CD4-positive, CD25-positive, alpha-beta regulatory T cell (primary cell): ENCODE measurements around the gene METTL6. TPM values are rescaled to one million over a fixed set of nuclear protein-coding genes. Genes with fewer than 3 reads are reported as not detected.

Source experiments
- ATAC-seq, 2 donors: fragments of 150-1000 bp; cut with Tn5 transposase; one replicate each; pipeline ENCODE4 v1.10.0; 2021; ENCODE audit warnings: low read depth in 2 of 2, moderate number of reproducible peaks in 2 of 2, moderate library complexity in 1 of 2
- DNase-seq, 3 donors: peaks; one replicate each; pipeline versions ENCODE4 v3.0.0 to v3.0.0-alpha.2; 2012 to 2022; ENCODE audit warnings: mixed read lengths in 1 of 3
- H3K27ac ChIP-seq: one replicate; pipeline ENCODE4 v1.7.0; 2013; ENCODE audit warnings: mild to moderate bottlenecking, low read length; ENCODE audit not compliant: insufficient read depth, poor library complexity, severe bottlenecking
- H3K27me3 ChIP-seq: one replicate; pipeline ENCODE4 v1.7.0; 2013; ENCODE audit warnings: low read length; ENCODE audit not compliant: control insufficient read depth, insufficient read depth
- H3K36me3 ChIP-seq: one replicate; pipeline ENCODE4 v1.7.0; 2013; ENCODE audit warnings: mild to moderate bottlenecking, low read length, moderate library complexity; ENCODE audit not compliant: control insufficient read depth, insufficient read depth
- H3K4me1 ChIP-seq: 2 replicates; pipeline ENCODE4 v1.7.0; 2013; ENCODE audit warnings: mild to moderate bottlenecking, low read length; ENCODE audit not compliant: insufficient read depth, control insufficient read depth, poor library complexity, severe bottlenecking
- H3K4me3 ChIP-seq: one replicate; pipeline ENCODE4 v1.7.0; 2013; ENCODE audit warnings: low read depth, mild to moderate bottlenecking, low read length, moderate library complexity
- H3K9me3 ChIP-seq, 2 experiments: 1 replicate in 1 of 2; 2 replicates in 1 of 2; pipeline ENCODE4 v1.7.0; 2013; ENCODE audit warnings: low read length in 2 of 2, mild to moderate bottlenecking in 1 of 2, moderate library complexity in 1 of 2; ENCODE audit not compliant: control insufficient read depth in 2 of 2
- H3K27ac Mint-ChIP-seq, 3 donors: one replicate each; pipeline ENCODE4 v1.8.0; 2020 to 2022; ENCODE audit warnings: mild to moderate bottlenecking in 3 of 3, mixed read lengths in 3 of 3, moderate library complexity in 2 of 3
- H3K27me3 Mint-ChIP-seq: one replicate; pipeline ENCODE4 v1.8.0; 2022; ENCODE audit warnings: mild to moderate bottlenecking, mixed read lengths
- H3K36me3 Mint-ChIP-seq: one replicate; pipeline ENCODE4 v1.8.0; 2020; ENCODE audit warnings: mixed read lengths
- H3K4me1 Mint-ChIP-seq, 4 donors: one replicate each; pipeline ENCODE4 v1.8.0; 2020 to 2022; ENCODE audit warnings: mixed read lengths in 4 of 4, mild to moderate bottlenecking in 1 of 4
- H3K4me3 Mint-ChIP-seq, 4 donors: one replicate each; pipeline ENCODE4 v1.8.0; 2020 to 2022; ENCODE audit warnings: mild to moderate bottlenecking in 4 of 4, mixed read lengths in 4 of 4, moderate library complexity in 3 of 4
- H3K9me3 Mint-ChIP-seq, 7 donors: one replicate each; pipeline ENCODE4 v1.8.0; 2020 to 2022; ENCODE audit warnings: mixed read lengths in 7 of 7, mild to moderate bottlenecking in 3 of 7, moderate library complexity in 2 of 7
- polyA plus RNA-seq, 4 donors: library from polyadenylated mRNA; unstranded; fragments of 300-500 nt; fragmentation: Illumina TruSeq; gene quantifications; one replicate each; pipeline ENCODE4 v1.2.3, GENCODE V29; 2021
- total RNA-seq: library from RNA; stranded (reverse); gene quantifications from one replicate; pipeline ENCODE4 v1.2.3, GENCODE V29; 2022

Gene METTL6
- total RNA-seq (9.4 TPM), polyA plus RNA-seq (10 to 100 TPM; 10.9 to 18.0 (median 16.1) TPM)

- peak within 1 kb of the TSS; percentile 82 for H3K27ac ChIP-seq
- H3K36me3 ChIP-seq, result peaks cover 33% of the 10 kb centered on the region
- H3K4me3 Mint-ChIP-seq, result peak within 1 kb of the TSS; percentile 92 to 100 (median 98)
- ATAC-seq (peak; percentile 83 to 84), DNase-seq (peak; percentile 83 to 91 (median 87))
- H3K9me3 ChIP-seq, result no peaks in the 10 kb centered on the region
- peaks cover 31% of the 10 kb centered on the region for H3K36me3 Mint-ChIP-seq
- peaks cover 61% of the 10 kb centered on the region for H3K4me1 ChIP-seq
- H3K27me3 ChIP-seq, result no peaks in the 10 kb centered on the region
- H3K27ac Mint-ChIP-seq, result peak within 1 kb of the TSS; percentile 96 to 99 (median 97)
- H3K27me3 Mint-ChIP-seq, result no peaks in the 10 kb centered on the region
- peaks cover 34 to 81% (median 54%) of the 10 kb centered on the region in 4 donors for H3K4me1 Mint-ChIP-seq
- peak within 1 kb of the TSS; percentile 97 for H3K4me3 ChIP-seq
- H3K9me3 Mint-ChIP-seq, result no peaks in the 10 kb centered on the region
Measured at GRCh38 chr3:15427182-15427880, at the start of gene METTL6, which contains the start of gene EAF1. METTL6 (minus strand) TSS chr3:15427544; CDS start chr3:15426511, 1,033 bp downstream. EAF1 (plus strand) TSS chr3:15427598; CDS start chr3:15427780, 182 bp downstream.

GRCh38 chr3:15476378-15476777, 49.0 kb upstream of the METTL6 start:
- no peak for ATAC-seq
- no peak overlapping the region for H3K27ac Mint-ChIP-seq

GRCh38 chr3:15475161-15475560, 47.8 kb upstream of the METTL6 start:
- H3K4me3 ChIP-seq, result no peak overlapping the region
- H3K27ac ChIP-seq, result no peak overlapping the region
- no peaks in the 10 kb centered on the region for H3K9me3 ChIP-seq
- no peak overlapping the region for H3K4me3 Mint-ChIP-seq
- H3K27me3 Mint-ChIP-seq, result peaks cover 4% of the 10 kb centered on the region
- DNase-seq (no peak), ATAC-seq (no peak)
- no peaks in the 10 kb centered on the region for H3K9me3 Mint-ChIP-seq
- peaks cover 8% of the 10 kb centered on the region for H3K36me3 Mint-ChIP-seq
- H3K27me3 ChIP-seq, result no peaks in the 10 kb centered on the region
- H3K27ac Mint-ChIP-seq, result no peak overlapping the region
- no peaks in the 10 kb centered on the region for H3K4me1 ChIP-seq
- H3K36me3 ChIP-seq, result no peaks in the 10 kb centered on the region
- H3K4me1 Mint-ChIP-seq, result peaks cover 0 to 2% (median 0%) of the 10 kb centered on the region in 4 donors

More at GRCh38 chr3:15476378-15476777, 49.0 kb upstream of the METTL6 start:
- H3K27ac ChIP-seq, result no peak overlapping the region
- no peaks in the 10 kb centered on the region for H3K27me3 ChIP-seq
- Mint-ChIP-seq H3K9me3 (peaks cover 0 to 4% (median 0%) of the 10 kb centered on the region in 7 donors), H3K27me3 (peaks cover 4% of the 10 kb centered on the region), H3K4me1 (no peaks in the 10 kb centered on the region), H3K4me3 (no peak overlapping the region), H3K36me3 (peaks cover under 1% of the 10 kb centered on the region)
- H3K9me3 ChIP-seq, result no peaks in the 10 kb centered on the region
- H3K4me1 ChIP-seq, result no peaks in the 10 kb centered on the region
- H3K36me3 ChIP-seq, result no peaks in the 10 kb centered on the region
- DNase-seq, result no peak
- no peak overlapping the region for H3K4me3 ChIP-seq

- no peaks in the 10 kb centered on the region for H3K27me3 ChIP-seq
- no peaks in the 10 kb centered on the region for H3K9me3 ChIP-seq
- no peak overlapping the region for H3K4me3 ChIP-seq
- no peaks in the 10 kb centered on the region for H3K4me1 ChIP-seq
- Mint-ChIP-seq H3K4me1 (peaks cover 0 to 2% (median 0%) of the 10 kb centered on the region in 4 donors), H3K9me3 (no peaks in the 10 kb centered on the region), H3K27ac (no peak overlapping the region), H3K36me3 (peaks cover 16% of the 10 kb centered on the region), H3K4me3 (no peak overlapping the region), H3K27me3 (peaks cover 4% of the 10 kb centered on the region)
- DNase-seq (no peak), ATAC-seq (no peak)
- H3K27ac ChIP-seq, result no peak overlapping the region
- H3K36me3 ChIP-seq, result no peaks in the 10 kb centered on the region
Measured at GRCh38 chr3:15471861-15472260, 44.5 kb upstream of the METTL6 start.

- no peaks in the 10 kb centered on the region for H3K27me3 ChIP-seq
- no peaks in the 10 kb centered on the region for H3K4me1 ChIP-seq
- peaks cover 0 to 2% (median 0%) of the 10 kb centered on the region in 4 donors for H3K4me1 Mint-ChIP-seq
- peaks cover 4% of the 10 kb centered on the region for H3K27me3 Mint-ChIP-seq
- H3K36me3 Mint-ChIP-seq, result peaks cover 18% of the 10 kb centered on the region
- H3K4me3 ChIP-seq, result no peak overlapping the region
- DNase-seq, result no peak
- H3K27ac ChIP-seq, result no peak overlapping the region
- no peaks in the 10 kb centered on the region for H3K9me3 Mint-ChIP-seq
- H3K9me3 ChIP-seq, result no peaks in the 10 kb centered on the region
- no peak overlapping the region for H3K27ac Mint-ChIP-seq
- no peaks in the 10 kb centered on the region for H3K36me3 ChIP-seq
- ATAC-seq, result no peak
- H3K4me3 Mint-ChIP-seq, result no peak overlapping the region
Measured at GRCh38 chr3:15470849-15471248, 43.5 kb upstream of the METTL6 start.

GRCh38 chr3:15470261-15470660, 42.9 kb upstream of the METTL6 start:
- Histone ChIP-seq H3K4me3 (no peak overlapping the region), H3K9me3 (no peaks in the 10 kb centered on the region), H3K27ac (no peak overlapping the region), H3K4me1 (no peaks in the 10 kb centered on the region), H3K27me3 (no peaks in the 10 kb centered on the region), H3K36me3 (no peaks in the 10 kb centered on the region)
- Mint-ChIP-seq H3K27ac (no peak overlapping the region), H3K9me3 (no peaks in the 10 kb centered on the region), H3K27me3 (peaks cover 4% of the 10 kb centered on the region), H3K36me3 (peaks cover 18% of the 10 kb centered on the region), H3K4me3 (no peak overlapping the region), H3K4me1 (peaks cover 0 to 2% (median 0%) of the 10 kb centered on the region in 4 donors)
- ATAC-seq (no peak), DNase-seq (no peak)

- ATAC-seq, result no peak
- DNase-seq, result no peak
- no peak overlapping the region for H3K4me3 Mint-ChIP-seq
Measured at GRCh38 chr3:15467227-15468181, 40.2 kb upstream of the METTL6 start.

More at GRCh38 chr3:15467227-15468181, 40.2 kb upstream of the METTL6 start:
- peaks cover 31% of the 10 kb centered on the region for H3K36me3 Mint-ChIP-seq
- no peaks in the 10 kb centered on the region for H3K9me3 ChIP-seq
- no peak overlapping the region for H3K27ac ChIP-seq
- H3K27me3 Mint-ChIP-seq, result no peaks in the 10 kb centered on the region
- H3K27ac Mint-ChIP-seq, result peak overlapping the region in 1 of 3 donors; percentile 36
- peaks cover 0 to 6% (median 1%) of the 10 kb centered on the region in 4 donors for H3K4me1 Mint-ChIP-seq
- no peaks in the 10 kb centered on the region for H3K27me3 ChIP-seq
- H3K9me3 Mint-ChIP-seq, result no peaks in the 10 kb centered on the region
- H3K36me3 ChIP-seq, result no peaks in the 10 kb centered on the region
- H3K4me1 ChIP-seq, result no peaks in the 10 kb centered on the region
- no peak overlapping the region for H3K4me3 ChIP-seq
